D721Med (cell line): ENCODE data around the gene H3-3A.

Experiments
- DNase-seq: peaks from one replicate; pipeline ENCODE4 v3.0.0; 2011; ENCODE audit warnings: low spot score; ENCODE audit not compliant: insufficient read length
- FAIRE-seq: peaks from 2 replicates; lab custom pipeline; 2011; peaks lifted over from hg19 to GRCh38; lab: Jason Lieb, UNC
- CTCF ChIP-seq: IDR thresholded peaks from 2 replicates; pipeline ENCODE4 v1.5.1; 2012; ENCODE audit warnings: mild to moderate bottlenecking, control low read depth; ENCODE audit not compliant: insufficient read depth; ENCODE audit errors: missing control alignments

H3-3A gene

GRCh38 chr1:226051365-226051764 is 11.2 kb upstream of the H3-3A start:
- DNase-seq = no peak
- FAIRE-seq = no peak
- no peak for TF ChIP-seq CTCF

- FAIRE-seq (no peak), DNase-seq (no peak)
- no peak for TF ChIP-seq CTCF
These were observed 10.5 kb upstream of the H3-3A start for GRCh38 chr1:226052061-226052460.

GRCh38 chr1:226054519-226055327 is 7.8 kb upstream of the H3-3A start:
- FAIRE-seq (no peak), DNase-seq (no peak)
- TF ChIP-seq CTCF = no peak

- TF ChIP-seq CTCF = no peak
- DNase-seq (no peak), FAIRE-seq (peak; percentile 11)
These were observed 2.8 kb upstream of the H3-3A start for GRCh38 chr1:226059709-226060108.

- TF ChIP-seq CTCF = no peak
- no peak for DNase-seq
- no peak for FAIRE-seq
These were observed 2.1 kb upstream of the H3-3A start for GRCh38 chr1:226060427-226060826.

GRCh38 chr1:226061068-226061840 is 1.3 kb upstream of the H3-3A start:
- TF ChIP-seq CTCF = no peak
- peak; percentile 94 for FAIRE-seq
- DNase-seq = peak; percentile 58
